GM19463 (cell line): Measurements from ENCODE around the gene RUNX1.
A peak's percentile ranks its signal among the peaks of the same experiment; 100 is the strongest.

Experiments
- ATAC-seq: cut with Tn5 transposase; IDR thresholded peaks from one replicate; pipeline ENCODE4 v1.9.1; 2021; ENCODE audit warnings: mild to moderate bottlenecking, moderate library complexity; ENCODE audit not compliant: unreplicated experiment

RUNX1 gene

GRCh38 chr21:35062016-35062415, 12.9 kb upstream of the RUNX1 start:
- no peak for ATAC-seq

GRCh38 chr21:35059742-35060141, 10.6 kb upstream of the RUNX1 start:
- ATAC-seq: no peak

GRCh38 chr21:35058058-35058457, 9.0 kb upstream of the RUNX1 start:
- ATAC-seq: no peak

GRCh38 chr21:35057428-35057827, 8.3 kb upstream of the RUNX1 start:
- ATAC-seq: peak; percentile 81

- ATAC-seq: no peak
These were observed 4.4 kb upstream of the RUNX1 start for GRCh38 chr21:35053356-35054096.

GRCh38 chr21:35052801-35053200, 3.7 kb upstream of the RUNX1 start:
- no peak for ATAC-seq

- ATAC-seq: no peak
These were observed 2.3 kb upstream of the RUNX1 start for GRCh38 chr21:35051287-35051818.

- no peak for ATAC-seq
These were observed 1.5 kb upstream of the RUNX1 start for GRCh38 chr21:35050348-35051286.

GRCh38 chr21:35048183-35048601, 910 bp downstream of the RUNX1 start:
- ATAC-seq: no peak

- no peak for ATAC-seq
These were observed 2.2 kb downstream of the RUNX1 start for GRCh38 chr21:35046880-35047229.

GRCh38 chr21:35046263-35046624, 2.9 kb downstream of the RUNX1 start:
- no peak for ATAC-seq

GRCh38 chr21:35045542-35046262, 3.4 kb downstream of the RUNX1 start:
- no peak for ATAC-seq

- ATAC-seq: no peak
These were observed 4.1 kb downstream of the RUNX1 start for GRCh38 chr21:35044770-35045541.

- no peak for ATAC-seq
These were observed 5.0 kb downstream of the RUNX1 start for GRCh38 chr21:35044128-35044527.

GRCh38 chr21:35043549-35043948, 5.6 kb downstream of the RUNX1 start:
- ATAC-seq: no peak

- ATAC-seq: no peak
These were observed 6.3 kb downstream of the RUNX1 start for GRCh38 chr21:35042836-35043235.

- no peak for ATAC-seq
These were observed 7.2 kb downstream of the RUNX1 start for GRCh38 chr21:35041881-35042280.

- no peak for ATAC-seq
These were observed 8.0 kb downstream of the RUNX1 start for GRCh38 chr21:35041122-35041521.

- ATAC-seq: no peak
These were observed 9.4 kb downstream of the RUNX1 start for GRCh38 chr21:35039595-35040289.

- no peak for ATAC-seq
These were observed 10.3 kb downstream of the RUNX1 start for GRCh38 chr21:35038772-35039319.
